ENCODE measurements around the gene ARID3A.
A peak's percentile ranks its signal among the peaks of the same experiment; 100 is the strongest.

Gene ARID3A

GRCh38 chr19:1014161-1015060 lies 88.6 kb downstream of the ARID3A start:
- DNase-seq (ENCODE audit: low spot score) = no peak
- Histone ChIP-seq H3K4me3 (no peak overlapping the region), H3K27ac (no peak overlapping the region)
- TF ChIP-seq CTCF (IDR thresholded peaks at IDR 0.05) = no peak

GRCh38 chr19:1015061-1015781 lies 89.4 kb downstream of the ARID3A start:
- Histone ChIP-seq H3K4me3 (no peak overlapping the region), H3K27ac (no peak overlapping the region)
- DNase-seq (ENCODE audit: low spot score) = no peak
- TF ChIP-seq CTCF (IDR thresholded peaks at IDR 0.05) = no peak

- Histone ChIP-seq H3K4me3 (peak overlapping the region; percentile 49), H3K27ac (peak overlapping the region in 1 of 2 donors; percentile 69)
- no peak for DNase-seq (ENCODE audit: low spot score)
- no peak for TF ChIP-seq CTCF (IDR thresholded peaks at IDR 0.05)
Measured at GRCh38 chr19:1015782-1016646, 90.2 kb downstream of the ARID3A start.

- no peak for DNase-seq (ENCODE audit: low spot score)
- Histone ChIP-seq H3K4me3 (peak overlapping the region; percentile 49), H3K27ac (peak overlapping the region in 1 of 2 donors; percentile 69)
- TF ChIP-seq CTCF (IDR thresholded peaks at IDR 0.05) = no peak
Measured at GRCh38 chr19:1016647-1017114, 90.8 kb downstream of the ARID3A start.

- H3K4me3 ChIP-seq = peak overlapping the region; percentile 49
- peak overlapping the region in 1 of 2 donors; percentile 69 for H3K27ac ChIP-seq
- TF ChIP-seq CTCF (IDR thresholded peaks at IDR 0.05) = no peak
- no peak for DNase-seq (ENCODE audit: low spot score)
Measured at GRCh38 chr19:1017115-1017905, 91.5 kb downstream of the ARID3A start.

- DNase-seq (ENCODE audit: low spot score) = no peak
- Histone ChIP-seq H3K4me3 (peak overlapping the region; percentile 49), H3K27ac (no peak overlapping the region)
- no peak for TF ChIP-seq CTCF (IDR thresholded peaks at IDR 0.05)
Measured at GRCh38 chr19:1017906-1018305, 92.1 kb downstream of the ARID3A start.

All from coronary artery (tissue), 2 donors.